Posterior vena cava (tissue), 2 donors: ENCODE data around the gene GAS7. TPM values are rescaled to one million over a fixed set of nuclear protein-coding genes. Genes with fewer than 3 reads are reported as not detected.

ENCODE experiments used
- DNase-seq: peaks from one replicate; pipeline ENCODE4 v3.0.0-alpha.2; 2020; ENCODE audit warnings: low spot score
- intact Hi-C, 2 donors: fragments of 100-400 bp; cut with DNase I; formaldehyde crosslinking; loops; one replicate each; pipeline versions ENCODE4 v1.14.1 to v1.14.2; 2022 to 2023
- total RNA-seq, 2 donors: library from RNA; stranded (reverse); fragmentation: NEBNext Ultra II Directional; extraction: Animal tissue kit (Norgen Biotek cat#: 25700); gene quantifications; one replicate each; pipeline ENCODE4 v1.2.1, GENCODE V29; 2021
- donor health status: DM: yes; HTN: yes; CAD: no.
- donor health status: DM: yes; HTN: yes; CAD: no.

Gene GAS7
- total RNA-seq, 2 donors from 2014 or later: 70.6 to 190 TPM

GRCh38 chr17:10045871-10046658 lies 152.3 kb downstream of the GAS7 start:
- intact Hi-C loops: no loop called here
- peak; percentile 53 for DNase-seq

- peak; percentile 79 for DNase-seq
- intact Hi-C loops: no loop called here
Measured at GRCh38 chr17:10042589-10043244, 155.7 kb downstream of the GAS7 start.

GRCh38 chr17:10041916-10042588 lies 156.4 kb downstream of the GAS7 start:
- peak; percentile 57 for DNase-seq
- intact Hi-C loops: no loop called here

- DNase-seq: peak; percentile 79
- intact Hi-C loops: no loop called here
Measured at GRCh38 chr17:10041287-10041612, 157.2 kb downstream of the GAS7 start.

- peak; percentile 90 for DNase-seq
- intact Hi-C loops: no loop called here
Measured at GRCh38 chr17:10036511-10037061, 161.8 kb downstream of the GAS7 start.

GRCh38 chr17:10035885-10036284 lies 162.5 kb downstream of the GAS7 start:
- intact Hi-C loops: no loop called here
- DNase-seq: no peak

GRCh38 chr17:10034719-10035475 lies 163.5 kb downstream of the GAS7 start:
- peak; percentile 65 for DNase-seq

GRCh38 chr17:10033959-10034358 lies 164.4 kb downstream of the GAS7 start:
- intact Hi-C loops: no loop called here
- DNase-seq: peak; percentile 78

More at GRCh38 chr17:10034719-10035475, 163.5 kb downstream of the GAS7 start:
- intact Hi-C loops: no loop called here

GRCh38 chr17:10033449-10033848 lies 165.0 kb downstream of the GAS7 start:
- intact Hi-C loops: no loop called here
- peak; percentile 57 for DNase-seq

GRCh38 chr17:10032118-10032852 lies 166.1 kb downstream of the GAS7 start:
- intact Hi-C loops: no loop called here
- DNase-seq: no peak

- intact Hi-C loops: no loop called here
- DNase-seq: peak; percentile 66
Measured at GRCh38 chr17:10031606-10032005, 166.8 kb downstream of the GAS7 start.

- DNase-seq: peak; percentile 52
- intact Hi-C loops: no loop called here
Measured at GRCh38 chr17:10031127-10031526, 167.3 kb downstream of the GAS7 start.

- intact Hi-C loops: no loop called here
- DNase-seq: no peak
Measured at GRCh38 chr17:10029129-10029528, 169.3 kb downstream of the GAS7 start.

- intact Hi-C loops: no loop called here
- DNase-seq: peak; percentile 70
Measured at GRCh38 chr17:10025976-10026901, 172.2 kb downstream of the GAS7 start.

- DNase-seq: no peak
- intact Hi-C loops: no loop called here
Measured at GRCh38 chr17:10025224-10025623, 173.2 kb downstream of the GAS7 start.

GRCh38 chr17:10022416-10022815 lies 176.0 kb downstream of the GAS7 start:
- peak; percentile 79 for DNase-seq
- intact Hi-C loops: no loop called here

- intact Hi-C loops: no loop called here
- peak; percentile 44 for DNase-seq
Measured at GRCh38 chr17:10021272-10021984, 177.0 kb downstream of the GAS7 start.
